Mononuclear cell (primary cell): ENCODE data around the gene B3GALT4. TPM values are rescaled to one million over a fixed set of nuclear protein-coding genes. Genes with fewer than 3 reads are reported as not detected.
"Not testable (repeated sequence)": the region's sequence is repeated elsewhere in the genome, so short reads cannot be mapped to it uniquely, and the experiment has no call there.

Source experiments
- H3K27me3 ChIP-seq: 2 replicates; pipeline ENCODE4 v1.6.0; 2011; ENCODE audit warnings: low read length, control low read depth; ENCODE audit not compliant: insufficient read depth
- H3K4me1 ChIP-seq: 2 replicates; pipeline ENCODE4 v1.5.1; 2011; ENCODE audit warnings: mild to moderate bottlenecking, low read length, control low read depth; ENCODE audit not compliant: insufficient read depth
- H3K4me3 ChIP-seq: 2 replicates; pipeline ENCODE4 v1.5.1; 2011; ENCODE audit warnings: mild to moderate bottlenecking, low read length, moderate library complexity
- H3K9me3 ChIP-seq: 2 replicates; pipeline ENCODE4 v1.5.1; 2011; ENCODE audit warnings: low read depth, mild to moderate bottlenecking, control low read depth, low read length
- total RNA-seq: library from RNA; depleted of rRNA; stranded (reverse); fragments of >200 nt; gene quantifications from one replicate; pipeline ENCODE4 v1.2.3, GENCODE V29; 2012

The B3GALT4 gene
- total RNA-seq, 1 donor = 11.1 TPM

DNA sequence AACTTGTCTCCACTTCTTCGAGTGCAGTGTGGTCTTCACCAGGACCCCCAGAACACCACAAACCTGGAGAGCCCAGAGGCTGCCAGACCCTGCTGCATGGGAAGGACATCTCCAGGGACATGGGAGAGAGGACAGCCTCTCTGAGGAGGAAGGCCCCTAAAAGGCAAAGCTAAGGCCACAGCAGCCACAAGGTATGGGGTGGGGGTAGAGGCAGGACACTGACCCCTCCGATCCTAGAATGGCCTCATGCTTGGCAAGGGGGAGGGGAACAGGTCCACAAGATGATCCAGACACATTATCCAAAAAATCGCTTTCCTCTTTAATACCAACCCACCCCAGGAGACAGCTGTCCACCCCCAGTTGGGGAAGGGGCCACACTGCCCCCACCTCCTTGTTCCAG lies 1.9 kb downstream of the B3GALT4 start:
- Histone ChIP-seq H3K4me1 (peaks cover 59% of the 10 kb centered on the region), H3K4me3 (no peak overlapping the region), H3K9me3 (no peaks in the 10 kb centered on the region), H3K27me3 (no peaks in the 10 kb centered on the region)

DNA sequence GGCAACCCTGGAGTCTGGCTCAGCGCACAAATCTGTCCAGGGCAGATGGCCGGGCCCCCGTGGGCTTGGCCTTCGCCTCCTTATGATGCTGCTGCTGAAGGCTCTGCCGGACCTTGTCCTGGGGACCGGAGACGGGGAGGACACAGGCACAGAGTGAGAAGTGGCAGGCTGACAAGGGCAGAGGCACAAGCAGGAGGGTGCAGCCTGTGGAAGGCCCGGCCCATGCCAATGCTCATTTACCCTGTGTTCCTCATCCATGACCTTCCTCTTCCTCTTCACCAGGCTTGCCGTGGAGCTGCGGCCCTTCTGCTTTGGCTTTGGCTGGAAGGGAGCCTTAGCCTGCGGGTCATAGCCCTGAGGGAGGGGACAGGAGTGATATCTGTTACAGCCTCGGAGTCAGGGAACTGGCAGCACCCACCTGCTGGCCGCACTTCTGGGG lies 2.4 kb downstream of the B3GALT4 start:
- Histone ChIP-seq H3K27me3 (no peaks in the 10 kb centered on the region), H3K4me1 (peaks cover 55% of the 10 kb centered on the region), H3K4me3 (no peak overlapping the region), H3K9me3 (no peaks in the 10 kb centered on the region)

DNA sequence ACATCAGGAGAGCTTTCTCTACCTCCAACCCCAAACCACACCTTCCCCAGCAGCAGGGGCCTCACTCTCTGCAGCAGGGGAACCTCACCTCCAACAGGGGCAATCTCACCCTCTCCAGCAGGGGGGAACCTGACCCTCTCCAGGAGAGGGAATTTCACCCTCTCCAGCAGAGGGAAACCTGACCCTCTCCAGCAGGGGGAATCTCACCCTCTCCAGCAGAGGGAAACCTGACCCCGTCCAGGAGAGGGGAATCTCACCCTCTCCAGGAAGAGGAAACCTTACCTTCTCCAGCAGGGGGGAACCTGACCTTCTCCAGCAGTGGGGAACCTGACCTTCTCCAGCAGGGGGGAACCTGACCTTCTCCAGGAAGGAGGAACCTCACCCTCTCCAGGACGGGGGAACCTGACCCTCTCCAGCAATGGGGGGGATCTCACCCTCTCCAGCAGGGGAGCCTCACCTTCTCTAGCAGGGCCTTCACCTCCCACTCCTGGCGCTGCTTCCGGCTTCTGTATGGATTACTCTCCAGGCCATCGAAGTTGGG lies 3.1 kb downstream of the B3GALT4 start:
- H3K9me3 ChIP-seq = no peaks in the 10 kb centered on the region
- H3K4me3 ChIP-seq = no peak overlapping the region
- H3K27me3 ChIP-seq = no peaks in the 10 kb centered on the region
- peaks cover 47% of the 10 kb centered on the region for H3K4me1 ChIP-seq

DNA sequence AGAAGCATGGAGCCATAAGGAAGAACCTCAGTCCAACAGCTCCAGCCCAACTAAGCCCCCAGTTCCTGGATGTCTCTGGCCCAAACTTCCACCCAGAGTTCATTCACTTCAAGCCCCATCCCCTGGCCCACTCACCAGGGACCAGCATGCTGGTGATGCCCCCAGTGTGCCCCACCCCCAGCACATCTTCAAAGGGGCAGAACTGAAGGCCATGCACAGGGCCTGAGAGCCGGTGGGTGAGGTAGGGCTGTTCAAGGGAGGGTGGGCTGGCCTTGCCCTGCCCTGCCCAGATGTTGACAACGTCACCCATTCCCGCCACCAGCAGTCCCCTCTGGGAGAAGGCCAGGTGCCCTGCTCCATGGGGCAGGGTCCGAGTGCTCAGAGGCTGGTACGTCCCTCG lies 3.6 kb downstream of the B3GALT4 start:
- peaks cover 42% of the 10 kb centered on the region for H3K4me1 ChIP-seq
- H3K27me3 ChIP-seq = no peaks in the 10 kb centered on the region
- H3K9me3 ChIP-seq = no peaks in the 10 kb centered on the region
- H3K4me3 ChIP-seq = no peak overlapping the region

DNA sequence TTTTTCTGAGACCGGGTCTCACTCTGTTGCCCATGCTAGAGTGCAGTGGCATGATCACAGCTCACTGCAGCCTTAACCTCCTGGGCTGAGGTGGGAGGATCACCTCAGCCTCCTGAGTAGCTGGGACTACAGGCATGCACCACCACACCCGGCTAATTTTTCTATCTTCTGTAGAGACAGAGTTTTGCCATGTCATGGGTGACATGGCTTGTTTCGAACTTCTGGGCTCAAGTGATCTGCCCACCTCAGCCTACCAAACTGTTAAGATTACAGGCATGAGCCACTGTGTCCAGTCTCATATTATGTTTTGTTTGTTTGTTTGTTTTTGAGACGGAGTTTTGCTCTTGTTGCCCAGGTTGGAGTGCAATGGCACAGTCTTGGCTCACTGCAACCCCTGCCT lies 8.3 kb downstream of the B3GALT4 start:
- not testable (repeated sequence) for H3K4me3 ChIP-seq, H3K9me3 ChIP-seq, H3K27me3 ChIP-seq
- peaks cover 27% of the 10 kb centered on the region for H3K4me1 ChIP-seq

DNA sequence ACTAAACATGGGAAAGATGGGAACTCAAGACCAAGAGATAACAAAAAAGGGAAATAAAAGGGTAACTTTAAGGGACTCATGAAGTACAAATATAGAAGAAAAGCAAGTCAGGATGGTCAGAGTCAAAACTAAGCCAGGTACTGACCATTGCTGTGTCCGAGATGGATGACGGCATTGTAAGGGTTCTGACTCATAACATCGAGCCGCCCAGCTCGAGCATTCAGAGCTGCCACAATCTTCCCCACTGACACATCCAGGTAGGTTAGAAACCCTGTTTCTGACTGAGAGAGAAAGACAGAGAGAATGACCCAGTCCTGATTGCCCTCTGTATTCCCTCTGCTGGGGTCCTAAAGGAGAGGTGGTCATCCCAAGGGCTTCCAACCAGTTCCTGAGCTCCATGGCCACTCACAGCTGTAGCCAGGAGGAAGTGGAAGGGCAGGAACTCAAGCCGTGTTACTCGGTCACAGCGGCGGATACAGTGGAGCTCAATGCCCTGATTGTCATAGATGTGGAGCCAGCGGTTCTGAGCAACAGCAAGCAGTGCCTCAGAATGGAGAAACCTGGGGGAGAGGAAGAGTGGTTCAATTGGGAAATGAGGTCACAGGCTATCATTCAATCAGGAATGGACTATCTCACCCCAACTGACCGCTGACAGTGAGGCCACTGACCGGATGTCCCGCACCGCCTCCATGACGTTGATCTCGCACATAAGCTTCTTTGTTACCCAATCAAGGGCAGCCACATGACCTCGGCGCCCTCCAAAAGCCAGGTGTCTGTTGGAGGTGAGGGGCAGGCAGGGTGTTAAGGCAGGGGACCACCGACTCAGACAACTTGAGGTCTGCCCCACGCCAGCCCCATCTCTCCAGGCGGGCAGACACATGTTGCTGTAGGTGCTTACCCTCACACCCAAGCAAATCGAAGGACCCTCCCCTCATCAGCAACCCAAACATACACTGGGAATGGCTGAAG lies 10.3 kb downstream of the B3GALT4 start:
- no peak overlapping the region for H3K4me3 ChIP-seq
- peaks cover 28% of the 10 kb centered on the region for H3K4me1 ChIP-seq
- no peaks in the 10 kb centered on the region for H3K27me3 ChIP-seq
- H3K9me3 ChIP-seq = no peaks in the 10 kb centered on the region

DNA sequence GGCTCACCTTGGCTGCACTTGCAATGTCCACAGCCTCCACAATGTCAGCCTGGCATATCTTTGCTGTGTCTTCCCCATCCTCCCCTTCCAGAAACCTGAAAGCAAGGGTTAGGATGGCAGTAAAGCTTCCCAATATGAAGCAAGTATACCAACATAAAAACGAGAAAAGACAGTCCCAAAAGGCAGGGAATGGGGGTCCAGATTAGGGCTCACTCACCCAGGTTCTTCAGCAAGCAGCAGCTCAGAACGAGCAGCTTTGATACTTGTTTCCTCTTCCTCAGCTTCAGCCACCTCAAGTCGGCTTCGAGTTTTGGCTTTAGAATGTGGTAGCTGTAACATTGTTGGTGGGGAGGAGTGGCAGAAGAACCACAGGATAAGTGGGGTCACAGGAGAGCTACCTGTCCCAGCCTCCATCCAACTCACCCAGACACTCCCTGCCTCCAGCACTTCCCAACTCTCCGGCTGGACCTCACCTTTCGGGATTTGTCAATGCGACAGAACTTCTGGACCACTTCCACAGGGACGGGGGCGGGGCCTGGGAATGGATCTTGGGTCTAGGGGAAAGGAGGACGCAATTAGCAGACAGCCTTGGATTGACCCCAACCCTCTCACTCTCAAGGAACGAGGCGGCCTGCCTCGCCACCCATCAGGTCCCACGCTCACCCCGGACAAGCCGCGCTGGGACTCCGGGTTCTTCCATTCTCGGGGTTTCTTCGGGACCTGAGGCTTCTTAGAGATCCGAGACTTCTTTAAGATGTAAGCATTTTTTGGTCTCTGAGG lies 11.4 kb downstream of the B3GALT4 start:
- no peaks in the 10 kb centered on the region for H3K9me3 ChIP-seq
- H3K4me1 ChIP-seq = peaks cover 28% of the 10 kb centered on the region
- H3K4me3 ChIP-seq = peak overlapping the region; percentile 77

DNA sequence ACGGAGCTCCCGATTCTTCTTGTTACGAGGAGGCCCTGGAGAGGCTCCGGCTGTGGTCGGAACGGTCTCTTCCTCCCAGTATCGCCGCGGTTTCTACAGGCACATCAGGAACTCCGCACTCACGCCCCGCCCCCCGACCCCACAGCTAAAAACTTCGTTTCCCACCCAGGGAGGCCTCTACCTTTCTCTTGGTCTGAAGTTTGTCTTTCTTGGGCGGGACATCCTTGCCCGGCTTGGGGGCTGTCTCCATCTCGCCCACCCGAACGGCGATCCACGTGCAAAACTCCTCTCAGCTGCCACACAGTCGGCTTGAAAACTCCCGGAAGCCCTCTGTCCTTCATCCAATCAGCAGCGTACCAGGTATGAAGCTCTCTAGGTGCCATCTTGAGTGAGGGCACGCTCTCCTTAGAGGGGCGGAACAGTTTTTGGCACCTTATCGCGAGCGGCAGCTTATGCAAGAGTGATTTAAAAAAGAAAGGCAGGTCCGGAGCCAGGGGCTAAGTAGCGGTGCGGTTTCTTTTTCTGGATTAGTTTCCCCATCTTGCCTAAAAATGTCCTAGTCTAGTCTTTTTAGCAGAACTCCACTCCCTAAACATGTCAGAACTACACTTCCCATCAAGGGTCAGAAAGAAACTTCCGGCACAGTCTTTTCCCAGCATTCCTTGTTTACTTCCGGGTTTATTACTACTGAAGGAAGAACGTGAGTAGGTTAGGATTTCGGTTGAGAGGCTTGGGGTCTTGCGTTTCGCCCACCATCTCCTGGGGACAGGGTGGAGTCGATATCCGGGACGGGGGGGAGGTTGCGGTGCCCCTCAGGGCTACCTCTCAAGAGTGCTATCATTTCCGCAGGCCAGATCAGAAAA lies 12.2 kb downstream of the B3GALT4 start, which contains the start of the genes PFDN6 and WDR46:
TSS of gene PFDN6 (plus strand) at position 681 of the 863 bp plus-strand sequence. CDS start 256 bp downstream, outside the sequence.
TSS of gene WDR46 (minus strand) at position 319 of the 863 bp plus-strand sequence. CDS start at position 250, 69 bp downstream.
- Histone ChIP-seq H3K9me3 (no peaks in the 10 kb centered on the region), H3K4me3 (peak within 1 kb of the TSS; percentile 77), H3K27me3 (no peaks in the 10 kb centered on the region), H3K4me1 (peaks cover 28% of the 10 kb centered on the region)

More for the DNA sequence above, 11.4 kb downstream of the B3GALT4 start:
- H3K27me3 ChIP-seq = no peaks in the 10 kb centered on the region

DNA sequence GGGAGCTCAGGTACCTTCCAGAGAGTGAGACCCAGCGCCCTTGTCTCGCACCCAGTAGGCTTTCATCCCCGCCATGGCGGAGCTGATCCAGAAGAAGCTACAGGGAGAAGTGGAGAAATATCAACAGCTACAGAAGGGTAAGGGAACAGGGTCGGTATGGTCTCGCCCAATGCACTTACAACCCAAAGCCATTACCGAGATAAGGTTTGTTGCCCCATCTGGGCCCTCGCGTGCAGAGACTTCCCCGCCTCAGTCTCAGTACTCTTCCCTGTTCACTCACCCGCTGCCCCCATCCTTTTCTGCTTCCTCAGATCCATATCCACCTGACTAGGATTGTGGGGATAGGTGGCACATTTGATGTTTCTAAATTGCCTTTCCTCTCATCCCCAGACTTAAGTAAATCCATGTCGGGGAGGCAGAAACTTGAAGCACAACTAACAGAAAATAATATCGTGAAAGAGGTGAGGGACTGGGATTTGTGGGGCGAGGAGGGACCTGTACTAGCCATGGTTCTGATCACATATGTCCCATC lies 12.9 kb downstream of the B3GALT4 start:
- no peaks in the 10 kb centered on the region for H3K27me3 ChIP-seq
- H3K4me3 ChIP-seq = peak overlapping the region; percentile 77

DNA sequence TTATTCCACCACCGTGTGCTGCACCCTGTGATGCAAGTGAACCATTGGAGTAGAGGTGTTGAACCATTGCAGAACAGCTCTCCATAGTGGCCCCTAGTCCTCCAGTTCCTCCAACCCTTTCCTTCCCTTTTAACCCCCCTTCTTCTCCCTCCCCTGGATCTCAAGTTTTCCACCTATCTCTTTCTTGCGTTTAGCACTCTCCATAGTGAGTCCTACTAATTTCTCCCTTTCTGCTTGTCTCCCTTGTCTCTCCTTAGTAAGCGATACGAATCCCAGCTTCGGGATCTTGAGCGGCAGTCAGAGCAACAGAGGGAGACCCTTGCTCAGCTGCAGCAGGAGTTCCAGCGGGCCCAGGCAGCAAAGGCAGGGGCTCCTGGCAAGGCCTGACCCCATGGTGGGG lies 13.5 kb downstream of the B3GALT4 start:
- H3K4me1 ChIP-seq = peaks cover 28% of the 10 kb centered on the region
- no peak overlapping the region for H3K4me3 ChIP-seq
- H3K9me3 ChIP-seq = no peaks in the 10 kb centered on the region
- no peaks in the 10 kb centered on the region for H3K27me3 ChIP-seq

More for the DNA sequence above, 12.9 kb downstream of the B3GALT4 start:
- Histone ChIP-seq H3K9me3 (no peaks in the 10 kb centered on the region), H3K4me1 (peaks cover 28% of the 10 kb centered on the region)

DNA sequence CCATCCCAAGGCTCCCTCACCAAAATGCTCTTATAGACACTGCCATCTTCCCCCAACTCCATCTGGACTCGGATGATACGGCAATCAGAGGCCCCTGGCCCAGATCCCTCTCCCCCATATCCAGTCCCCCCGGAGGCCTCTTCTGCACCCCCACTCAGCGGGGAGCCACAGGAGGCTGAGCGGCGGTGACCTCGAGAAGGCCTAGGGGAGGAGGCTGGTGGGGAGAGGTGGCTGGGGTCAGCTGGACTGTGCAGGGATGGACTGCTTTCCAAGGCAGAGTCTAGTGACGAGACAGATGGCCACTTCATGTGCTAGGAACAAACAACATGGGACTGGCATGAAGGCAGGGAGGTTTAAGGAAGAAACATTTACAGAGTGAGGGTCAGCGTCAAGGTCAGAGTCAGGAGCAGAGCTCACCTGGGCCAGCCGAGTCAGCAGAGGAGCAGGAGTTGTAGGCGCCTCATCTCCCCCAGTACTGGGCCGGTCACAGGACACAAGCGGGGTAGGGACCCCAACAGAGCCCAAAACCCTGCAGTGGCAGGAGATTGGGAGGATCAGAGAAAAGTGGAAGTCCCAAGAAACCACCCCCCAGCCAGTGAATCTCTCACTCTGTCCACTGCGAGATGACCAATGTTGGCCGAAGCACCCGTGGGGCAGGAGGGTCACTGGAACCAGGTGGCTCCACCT lies 16.2 kb downstream of the B3GALT4 start:
- Histone ChIP-seq H3K4me3 (no peak overlapping the region), H3K9me3 (no peaks in the 10 kb centered on the region), H3K4me1 (peaks cover 29% of the 10 kb centered on the region), H3K27me3 (no peaks in the 10 kb centered on the region)

DNA sequence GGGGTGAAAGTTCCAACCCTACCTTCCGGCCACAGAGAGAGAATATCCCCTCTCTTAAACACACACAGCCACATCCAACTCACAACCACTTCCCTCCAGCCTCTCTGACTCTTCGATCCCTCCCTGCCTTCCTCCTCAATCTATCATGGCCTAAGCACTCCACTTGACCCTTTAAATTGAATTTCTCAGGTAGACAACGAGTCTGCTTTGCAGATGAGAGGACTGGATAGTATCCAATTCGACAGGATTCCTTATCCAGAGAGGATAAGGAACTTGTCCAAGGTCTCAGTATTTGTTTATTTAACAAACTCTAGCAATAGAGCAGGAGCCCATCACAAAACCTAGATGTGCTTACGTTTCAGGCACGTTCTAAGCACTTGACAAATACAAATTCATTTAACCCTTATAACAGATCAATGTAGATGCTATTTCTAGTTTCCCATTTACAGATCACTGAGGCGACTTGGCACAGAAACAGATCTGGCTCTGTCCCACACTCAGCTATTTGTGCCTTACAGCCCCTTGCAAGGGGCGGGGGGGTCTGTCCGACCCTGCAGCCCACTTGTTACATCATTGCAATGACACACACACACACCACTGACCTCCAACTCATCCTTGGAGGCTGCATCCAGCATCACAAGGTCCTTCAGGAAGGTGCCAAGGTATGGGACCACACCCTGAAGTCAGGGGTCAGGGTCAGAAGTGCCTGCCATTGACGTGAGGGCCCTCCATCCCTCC lies 17.3 kb downstream of the B3GALT4 start:
- Histone ChIP-seq H3K4me1 (peaks cover 24% of the 10 kb centered on the region), H3K4me3 (no peak overlapping the region), H3K27me3 (no peaks in the 10 kb centered on the region), H3K9me3 (no peaks in the 10 kb centered on the region)
